Left renal cortex interstitium (tissue), 4 donors: ENCODE results near the gene MYL6B. TPM values are rescaled to one million over a fixed set of nuclear protein-coding genes. Genes with fewer than 3 reads are reported as not detected.

Experiments used
- DNase-seq, 4 donors: peaks; one replicate each; pipeline ENCODE4 v3.0.0-alpha.2; 2013; ENCODE audit warnings: low read depth in 4 of 4, low spot score in 2 of 4, missing footprints in 1 of 4
- polyA plus RNA-seq, 4 donors: library from polyadenylated mRNA; unstranded; fragments of 120-200 nt; gene quantifications; one replicate each; pipeline ENCODE4 v1.2.1, GENCODE V29; 2013; ENCODE audit not compliant: insufficient read length in 4 of 4

Gene MYL6B
- polyA plus RNA-seq, 4 donors: 158 to 212 (median 171) TPM

DNA sequence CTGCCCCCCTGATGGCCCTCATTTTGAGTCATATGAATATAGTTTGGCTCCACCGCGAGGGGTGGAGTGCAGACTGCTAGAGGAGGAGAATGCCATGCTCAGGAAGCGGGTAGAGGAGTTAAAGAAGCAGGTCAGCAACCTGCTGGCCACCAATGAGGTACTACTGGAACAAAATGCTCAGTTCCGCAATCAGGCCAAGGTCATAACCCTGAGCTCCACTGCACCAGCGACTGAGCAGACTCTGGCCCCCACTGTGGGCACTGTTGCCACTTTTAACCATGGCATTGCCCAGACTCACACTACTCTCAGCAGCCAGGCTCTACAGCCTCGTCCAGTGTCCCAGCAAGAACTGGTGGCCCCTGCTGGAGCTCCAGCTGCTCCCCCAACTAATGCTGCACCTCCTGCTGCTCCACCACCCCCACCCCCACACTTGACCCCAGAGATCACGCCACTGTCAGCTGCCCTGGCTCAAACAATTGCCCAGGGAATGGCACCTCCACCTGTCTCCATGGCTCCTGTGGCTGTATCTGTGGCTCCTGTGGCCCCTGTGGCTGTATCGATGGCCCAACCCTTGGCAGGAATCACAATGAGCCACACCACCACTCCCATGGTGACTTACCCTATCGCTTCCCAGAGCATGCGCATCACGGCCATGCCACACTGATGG lies 31.1 kb upstream of the MYL6B start:
- no peak for DNase-seq

- DNase-seq: no peak
These were observed 29.8 kb upstream of the MYL6B start for GRCh38 chr12:56122637-56123036.

GRCh38 chr12:56124133-56124532 lies 28.3 kb upstream of the MYL6B start:
- DNase-seq: no peak

GRCh38 chr12:56126732-56127239 lies 25.6 kb upstream of the MYL6B start:
- DNase-seq: no peak

DNA sequence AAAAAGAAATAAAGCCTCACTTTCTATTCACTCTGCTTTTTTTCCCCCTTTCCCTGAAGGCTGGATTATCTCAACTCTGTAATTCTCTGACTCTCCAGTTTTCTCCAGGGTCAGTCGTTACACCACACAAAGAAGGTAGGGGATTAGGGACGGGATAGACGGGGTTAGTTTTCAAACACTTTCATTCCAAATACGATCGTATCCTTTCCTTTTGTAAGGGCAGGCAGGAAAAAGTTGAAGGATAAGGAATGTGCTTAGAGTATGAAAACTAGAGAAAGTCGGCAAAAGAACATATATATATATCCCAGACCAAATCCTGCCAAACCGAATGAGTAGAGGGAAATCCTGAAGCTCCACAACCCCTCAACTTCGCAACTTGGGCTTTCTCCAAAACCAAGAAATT lies 24.9 kb upstream of the MYL6B start:
- no peak for DNase-seq

DNA sequence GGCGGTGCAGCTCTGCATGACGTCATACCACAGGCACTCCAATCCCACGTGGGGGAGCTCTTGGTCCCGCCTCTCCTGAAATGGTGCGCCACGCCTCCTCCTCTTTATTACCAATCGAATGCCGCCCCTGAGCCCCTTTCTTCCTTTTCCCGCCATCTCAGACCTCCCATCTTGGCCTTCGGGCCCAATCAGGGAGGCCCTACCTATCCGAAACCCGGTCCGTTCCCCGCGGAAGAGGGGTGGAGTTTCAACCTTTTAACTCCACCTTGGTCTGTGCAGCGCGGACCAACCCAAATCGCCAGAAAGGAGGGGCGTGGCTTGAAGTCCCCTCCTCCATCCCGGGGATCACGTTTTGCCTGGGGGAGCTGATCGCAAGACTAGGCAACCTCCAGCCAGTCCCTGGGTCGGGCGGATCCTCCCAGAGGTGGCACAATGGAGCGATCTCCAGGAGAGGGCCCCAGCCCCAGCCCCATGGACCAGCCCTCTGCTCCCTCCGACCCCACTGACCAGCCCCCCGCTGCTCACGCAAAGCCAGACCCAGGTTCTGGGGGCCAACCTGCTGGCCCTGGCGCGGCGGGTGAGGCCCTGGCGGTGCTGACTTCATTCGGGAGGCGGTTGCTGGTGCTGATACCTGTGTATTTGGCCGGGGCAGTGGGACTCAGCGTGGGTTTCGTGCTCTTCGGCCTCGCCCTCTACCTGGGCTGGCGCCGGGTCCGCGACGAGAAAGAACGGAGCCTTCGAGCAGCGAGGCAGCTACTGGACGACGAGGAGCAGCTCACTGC lies 24.3 kb upstream of the MYL6B start, which contains the start of gene ESYT1:
Gene ESYT1, plus strand, starts transcription at position 380 of the 782 bp plus-strand sequence. Its CDS starts 53 bp downstream, at position 433.
- DNase-seq: peak; percentile 95 to 100 (median 98)

DNA sequence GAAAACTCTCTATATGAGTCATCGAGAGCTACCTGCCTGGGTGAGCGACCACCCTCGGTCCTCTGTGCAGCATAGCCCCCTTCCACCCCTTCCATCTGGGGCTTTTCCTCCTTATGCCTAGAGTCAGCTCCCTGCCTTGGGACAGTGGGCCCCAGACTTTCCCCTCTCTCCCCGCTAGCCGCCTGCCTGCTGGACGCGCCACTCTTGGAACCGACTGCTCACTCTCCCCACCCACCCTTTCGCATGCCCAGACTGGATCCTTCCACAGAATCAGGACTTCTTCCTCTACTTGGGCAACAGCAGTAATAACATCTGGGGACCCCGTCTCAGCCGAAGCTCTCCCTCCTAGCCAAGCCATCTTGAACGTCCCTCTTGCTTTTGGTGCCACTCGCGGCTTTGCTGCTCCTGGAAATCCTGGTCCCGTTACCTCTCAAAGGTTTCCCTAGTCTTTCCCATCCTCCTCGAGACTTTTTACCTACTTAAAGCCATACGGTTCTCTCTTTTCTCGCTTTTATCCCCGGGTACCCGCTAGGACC lies 23.6 kb upstream of the MYL6B start:
- peak in 1 of 4 donors; percentile 25 for DNase-seq

GRCh38 chr12:56129206-56129941 lies 23.0 kb upstream of the MYL6B start:
- DNase-seq: peak in 1 of 4 donors; percentile 7

GRCh38 chr12:56129942-56130495 lies 22.4 kb upstream of the MYL6B start:
- DNase-seq: no peak

GRCh38 chr12:56130876-56131275 lies 21.5 kb upstream of the MYL6B start:
- DNase-seq: no peak

DNA sequence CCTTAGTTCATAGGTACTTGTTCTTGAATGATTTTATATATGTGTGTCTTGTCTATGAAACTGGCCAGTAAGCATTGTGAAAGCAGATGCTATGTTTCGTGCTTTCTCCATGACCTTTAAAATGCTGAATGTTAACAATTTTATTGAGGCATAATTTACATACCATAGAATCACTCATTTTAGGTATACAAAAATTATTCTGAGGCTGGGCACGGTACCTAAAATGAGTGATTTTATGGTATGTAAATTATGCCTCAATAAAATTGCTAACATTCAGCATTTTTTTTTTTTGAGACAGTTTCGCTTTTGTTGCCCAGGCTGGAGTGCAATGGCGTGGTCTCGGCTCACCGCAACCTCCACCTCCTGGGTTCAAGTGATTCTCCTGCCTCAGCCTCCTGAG lies 17.5 kb upstream of the MYL6B start:
- no peak for DNase-seq

DNA sequence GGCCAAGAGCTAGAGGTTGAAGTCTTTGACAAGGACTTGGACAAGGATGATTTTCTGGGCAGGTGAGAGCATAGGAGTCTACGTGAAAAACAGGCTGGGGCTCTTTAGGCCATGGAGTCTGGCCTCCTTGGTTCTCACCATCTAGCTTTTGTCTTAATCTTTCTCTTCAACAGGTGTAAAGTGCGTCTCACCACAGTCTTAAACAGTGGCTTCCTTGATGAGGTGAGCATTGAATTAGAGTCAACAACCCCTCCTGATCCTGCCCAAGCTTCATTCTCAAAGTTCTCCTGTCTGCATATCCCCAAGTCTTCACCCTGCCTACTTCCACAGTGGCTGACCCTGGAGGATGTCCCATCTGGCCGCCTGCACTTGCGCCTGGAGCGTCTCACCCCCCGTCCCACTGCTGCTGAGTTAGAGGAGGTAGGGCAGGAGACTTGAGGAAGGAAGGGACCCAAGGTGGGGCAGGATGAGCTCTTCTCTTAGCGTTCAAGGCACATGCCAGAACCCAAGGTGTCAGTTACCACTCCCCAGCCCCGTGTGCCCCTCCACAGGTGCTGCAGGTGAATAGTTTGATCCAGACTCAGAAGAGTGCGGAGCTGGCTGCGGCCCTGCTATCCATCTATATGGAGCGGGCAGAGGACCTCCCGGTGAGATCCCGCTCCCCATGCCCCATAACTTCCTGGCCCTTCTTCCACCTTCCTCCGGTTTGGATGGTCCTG lies 14.4 kb upstream of the MYL6B start:
- DNase-seq: no peak

DNA sequence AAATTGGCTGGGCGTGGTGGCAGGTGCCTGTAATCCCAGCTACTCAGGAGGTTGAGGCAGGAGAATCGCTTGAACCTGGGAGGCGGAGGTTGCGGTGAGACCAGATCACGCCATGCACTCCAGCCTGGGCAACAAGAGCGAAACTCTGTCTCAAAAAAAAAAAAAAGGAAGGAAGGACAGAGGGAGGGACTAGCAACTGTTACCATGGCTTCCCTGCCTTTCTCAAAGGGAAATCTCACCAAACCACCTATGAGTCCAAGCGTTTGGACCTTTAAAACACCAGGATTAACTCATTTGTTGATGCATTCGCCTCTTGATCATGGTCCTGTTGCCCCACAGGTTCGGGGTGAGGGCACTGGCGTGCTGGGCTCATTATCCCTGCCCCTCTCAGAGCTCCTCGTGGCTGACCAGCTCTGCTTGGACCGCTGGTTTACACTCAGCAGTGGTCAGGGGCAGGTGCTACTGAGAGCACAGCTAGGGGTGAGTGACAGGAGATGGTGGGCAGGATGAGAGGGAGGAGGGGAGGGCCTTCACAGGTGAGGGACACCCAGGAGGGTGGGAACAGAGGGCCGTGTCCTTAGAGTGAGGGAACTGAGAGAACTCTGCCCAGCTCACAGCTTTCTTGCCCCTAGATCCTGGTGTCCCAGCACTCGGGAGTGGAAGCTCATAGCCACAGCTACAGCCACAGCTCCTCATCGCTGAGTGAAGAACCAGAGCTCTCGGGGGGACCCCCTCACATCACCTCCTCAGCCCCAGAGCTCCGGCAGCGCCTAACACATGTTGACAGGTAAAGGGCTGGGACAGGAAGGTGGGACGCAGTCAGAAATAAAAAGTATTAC lies 10.2 kb upstream of the MYL6B start:
- DNase-seq: no peak

DNA sequence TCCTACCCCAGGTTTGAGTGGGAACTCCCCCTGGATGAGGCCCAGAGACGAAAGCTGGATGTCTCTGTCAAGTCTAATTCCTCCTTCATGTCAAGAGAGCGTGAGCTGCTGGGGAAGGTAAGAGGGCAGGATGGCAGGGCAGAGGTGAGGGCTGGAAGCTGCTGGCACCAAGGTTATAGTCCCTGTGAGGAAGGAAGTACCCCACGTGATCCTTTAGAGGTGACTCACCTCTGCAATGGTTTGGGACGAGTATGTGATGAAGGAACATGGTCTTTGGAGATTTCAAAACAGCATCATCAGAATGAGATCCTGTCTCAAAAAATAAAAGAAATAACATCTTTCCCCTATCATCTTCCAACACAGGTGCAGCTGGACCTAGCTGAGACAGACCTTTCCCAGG lies 9.2 kb upstream of the MYL6B start:
- DNase-seq: no peak

DNA sequence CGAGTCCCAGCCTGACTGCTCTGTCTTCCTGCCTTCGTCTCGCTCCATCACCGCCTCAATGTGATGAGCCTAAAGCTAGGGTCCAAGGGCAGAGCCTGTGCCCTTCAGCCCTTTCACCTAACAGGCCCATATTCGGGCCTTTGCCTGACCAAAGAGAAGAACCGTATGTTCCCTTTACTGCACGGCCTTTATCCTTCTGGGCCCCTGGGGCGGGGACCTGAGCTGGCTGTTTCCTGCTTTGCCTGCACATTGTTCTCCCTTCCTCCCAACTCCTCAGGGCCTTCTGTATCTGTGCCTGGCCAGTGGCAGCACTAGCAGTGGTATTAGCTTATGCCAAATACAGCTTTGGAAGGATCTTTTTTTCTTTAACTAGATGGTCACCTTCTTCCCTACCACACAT lies 8.5 kb upstream of the MYL6B start:
- DNase-seq: no peak

GRCh38 chr12:56145217-56145616 lies 7.2 kb upstream of the MYL6B start:
- DNase-seq: no peak

GRCh38 chr12:56146492-56147460 lies 5.6 kb upstream of the MYL6B start:
- DNase-seq: no peak

DNA sequence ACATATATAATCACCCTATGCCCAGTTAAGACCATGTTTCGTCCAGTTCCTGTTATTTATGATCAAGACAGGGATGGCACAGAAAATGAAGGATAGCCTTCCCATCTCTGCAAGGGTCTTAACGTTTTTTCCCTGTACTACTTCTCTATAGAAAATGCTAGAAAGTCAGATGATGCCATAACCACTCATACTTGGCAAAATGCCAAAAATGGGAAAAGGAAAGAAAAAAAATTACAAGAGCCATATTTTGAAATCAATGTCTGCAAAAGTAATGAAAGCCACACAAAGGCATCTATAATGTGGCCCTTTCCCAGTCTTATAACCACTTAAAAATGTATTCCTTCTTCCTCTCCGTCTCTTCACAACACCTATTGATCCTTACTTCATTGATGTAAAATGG lies 1.8 kb upstream of the MYL6B start:
- DNase-seq: no peak
